Fibroblast of lung (primary cell): ENCODE results near the gene RGS2. TPM values are rescaled to one million over a fixed set of nuclear protein-coding genes. Genes with fewer than 3 reads are reported as not detected.

Experiments used
- DNase-seq, 2 donors: peaks; one replicate each; pipeline versions ENCODE4 v3.0.0 to v3.0.0-alpha.2; 2010; ENCODE audit warnings: low read depth in 2 of 2
- H2AFZ ChIP-seq: 2 replicates; pipeline ENCODE4 v1.5.1; 2012; ENCODE audit warnings: low read length, control low read depth, inconsistent platforms
- H3K27ac ChIP-seq: 2 replicates; pipeline ENCODE4 v1.5.1; 2011; ENCODE audit warnings: low read length, control low read depth; ENCODE audit not compliant: insufficient read depth
- H3K27me3 ChIP-seq: 2 replicates; pipeline ENCODE4 v1.5.1; 2011; ENCODE audit warnings: mild to moderate bottlenecking, low read length; ENCODE audit not compliant: control insufficient read depth, insufficient read depth
- H3K36me3 ChIP-seq: 2 replicates; pipeline ENCODE4 v1.5.1; 2011; ENCODE audit warnings: low read length; ENCODE audit not compliant: control insufficient read depth, insufficient read depth
- H3K4me1 ChIP-seq: 2 replicates; pipeline ENCODE4 v1.5.1; 2011; ENCODE audit warnings: low read length; ENCODE audit not compliant: control insufficient read depth, insufficient read depth; ENCODE audit errors: extremely low read depth
- H3K4me2 ChIP-seq: 2 replicates; pipeline ENCODE4 v1.5.1; 2011; ENCODE audit warnings: low read length, control low read depth; ENCODE audit not compliant: insufficient read depth; ENCODE audit errors: extremely low read depth
- H3K4me3 ChIP-seq, 4 experiments: fragments of 200-600 bp in 1 of 4; sonication (generic) in 1 of 4; replicated peaks in 1 of 4; 2 replicates each; pipeline ENCODE4 v1.5.1; 2011 to 2016; ENCODE audit warnings: low read length in 4 of 4, low read depth in 3 of 4, mild to moderate bottlenecking in 3 of 4, control low read depth in 2 of 4, inconsistent platforms in 1 of 4, mixed read lengths in 1 of 4; ENCODE audit not compliant: insufficient read depth in 1 of 4; ENCODE audit errors: control extremely low read depth in 1 of 4
- H3K79me2 ChIP-seq: 2 replicates; pipeline ENCODE4 v1.5.1; 2012; ENCODE audit warnings: mild to moderate bottlenecking, low read length, inconsistent platforms; ENCODE audit not compliant: control insufficient read depth, insufficient read depth
- H3K9ac ChIP-seq: 2 replicates; pipeline ENCODE4 v1.5.1; 2011; ENCODE audit warnings: mild to moderate bottlenecking, low read length, control low read depth; ENCODE audit not compliant: insufficient read depth
- H3K9me3 ChIP-seq: 2 replicates; pipeline ENCODE4 v1.5.1; 2012; ENCODE audit warnings: low read depth, low read length; ENCODE audit not compliant: control insufficient read depth, insufficient read depth
- H4K20me1 ChIP-seq: 2 replicates; pipeline ENCODE4 v1.5.1; 2011; ENCODE audit warnings: low read length; ENCODE audit not compliant: control insufficient read depth, insufficient read depth; ENCODE audit errors: extremely low read depth
- EZH2 ChIP-seq: IDR thresholded peaks from 2 replicates; pipeline ENCODE4 v1.5.1; 2012; ENCODE audit warnings: low read length, control low read depth, mild to moderate bottlenecking; ENCODE audit errors: missing control alignments
- polyA plus RNA-seq, 2 donors: library from polyadenylated mRNA; depleted of rRNA in 1 of 2; stranded (reverse) in 1 of 2; unstranded in 1 of 2; fragments of >200 nt; gene quantifications; 2 replicates each; pipeline ENCODE4 v1.2.1, GENCODE V29; 2011 to 2012; ENCODE audit warnings: missing spikeins in 1 of 2
- total RNA-seq: library from RNA; depleted of rRNA; stranded (reverse); fragments of >200 nt; gene quantifications from 2 replicates; pipeline ENCODE4 v1.2.1, GENCODE V29; 2014
- TF ChIP-seq, protein P1 (sequence below), 2 donors: IDR thresholded peaks in 1 of 2; conservative IDR thresholded peaks in 1 of 2; 1 replicate in 1 of 2; 2 replicates in 1 of 2; pipeline ENCODE4 v1.5.1; 2011 to 2012; ENCODE audit warnings: low read length in 2 of 2, control low read depth in 1 of 2, inconsistent platforms in 1 of 2, low read depth in 1 of 2, mild to moderate bottlenecking in 1 of 2

The RGS2 gene
- total and polyA plus RNA-seq, 2 donors (not counting 1 experiment from before 2014, with no cell fraction given) = 31.7 to 43.9 TPM

DNA sequence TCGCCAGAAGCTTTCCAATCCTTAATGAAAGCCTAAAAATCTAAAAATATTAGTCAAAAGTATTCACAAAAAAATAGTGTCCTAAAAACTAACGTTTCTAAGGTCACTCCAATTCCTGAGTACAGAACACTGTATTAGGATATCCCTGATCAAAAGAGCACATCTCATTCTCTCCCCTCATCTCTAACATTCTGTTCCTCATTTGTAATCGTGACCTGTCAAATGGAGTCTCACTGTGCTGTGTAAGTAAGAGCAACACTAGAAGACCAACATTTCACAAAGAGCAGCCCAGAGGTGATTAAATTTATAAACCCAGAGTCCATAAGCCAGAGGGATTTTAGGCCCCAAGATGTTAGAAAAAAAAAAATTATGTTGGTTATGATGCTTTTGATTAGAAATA lies 26.3 kb downstream of the RGS2 start:
- H3K79me2 ChIP-seq = no peaks in the 10 kb centered on the region
- no peaks in the 10 kb centered on the region for H3K9me3 ChIP-seq
- no peak for TF ChIP-seq EZH2
- TF ChIP-seq, protein P1, sequence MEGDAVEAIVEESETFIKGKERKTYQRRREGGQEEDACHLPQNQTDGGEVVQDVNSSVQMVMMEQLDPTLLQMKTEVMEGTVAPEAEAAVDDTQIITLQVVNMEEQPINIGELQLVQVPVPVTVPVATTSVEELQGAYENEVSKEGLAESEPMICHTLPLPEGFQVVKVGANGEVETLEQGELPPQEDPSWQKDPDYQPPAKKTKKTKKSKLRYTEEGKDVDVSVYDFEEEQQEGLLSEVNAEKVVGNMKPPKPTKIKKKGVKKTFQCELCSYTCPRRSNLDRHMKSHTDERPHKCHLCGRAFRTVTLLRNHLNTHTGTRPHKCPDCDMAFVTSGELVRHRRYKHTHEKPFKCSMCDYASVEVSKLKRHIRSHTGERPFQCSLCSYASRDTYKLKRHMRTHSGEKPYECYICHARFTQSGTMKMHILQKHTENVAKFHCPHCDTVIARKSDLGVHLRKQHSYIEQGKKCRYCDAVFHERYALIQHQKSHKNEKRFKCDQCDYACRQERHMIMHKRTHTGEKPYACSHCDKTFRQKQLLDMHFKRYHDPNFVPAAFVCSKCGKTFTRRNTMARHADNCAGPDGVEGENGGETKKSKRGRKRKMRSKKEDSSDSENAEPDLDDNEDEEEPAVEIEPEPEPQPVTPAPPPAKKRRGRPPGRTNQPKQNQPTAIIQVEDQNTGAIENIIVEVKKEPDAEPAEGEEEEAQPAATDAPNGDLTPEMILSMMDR (conservative IDR thresholded peaks at IDR 0.05 in 1 of 2, IDR thresholded peaks at IDR 0.05 in 1 of 2; ENCODE audit: low read depth in 1 of 2, low read length in 2 of 2) = no peak
- H4K20me1 ChIP-seq = no peaks in the 10 kb centered on the region
- no peak for DNase-seq
- no peak overlapping the region for H3K27ac ChIP-seq
- no peak overlapping the region for H3K9ac ChIP-seq
- H3K27me3 ChIP-seq = no peaks in the 10 kb centered on the region
- no peaks in the 10 kb centered on the region for H3K36me3 ChIP-seq
- no peaks in the 10 kb centered on the region for H3K4me1 ChIP-seq
- no peak overlapping the region for H3K4me3 ChIP-seq
- no peak overlapping the region for H2AFZ ChIP-seq
- H3K4me2 ChIP-seq = no peak overlapping the region

DNA sequence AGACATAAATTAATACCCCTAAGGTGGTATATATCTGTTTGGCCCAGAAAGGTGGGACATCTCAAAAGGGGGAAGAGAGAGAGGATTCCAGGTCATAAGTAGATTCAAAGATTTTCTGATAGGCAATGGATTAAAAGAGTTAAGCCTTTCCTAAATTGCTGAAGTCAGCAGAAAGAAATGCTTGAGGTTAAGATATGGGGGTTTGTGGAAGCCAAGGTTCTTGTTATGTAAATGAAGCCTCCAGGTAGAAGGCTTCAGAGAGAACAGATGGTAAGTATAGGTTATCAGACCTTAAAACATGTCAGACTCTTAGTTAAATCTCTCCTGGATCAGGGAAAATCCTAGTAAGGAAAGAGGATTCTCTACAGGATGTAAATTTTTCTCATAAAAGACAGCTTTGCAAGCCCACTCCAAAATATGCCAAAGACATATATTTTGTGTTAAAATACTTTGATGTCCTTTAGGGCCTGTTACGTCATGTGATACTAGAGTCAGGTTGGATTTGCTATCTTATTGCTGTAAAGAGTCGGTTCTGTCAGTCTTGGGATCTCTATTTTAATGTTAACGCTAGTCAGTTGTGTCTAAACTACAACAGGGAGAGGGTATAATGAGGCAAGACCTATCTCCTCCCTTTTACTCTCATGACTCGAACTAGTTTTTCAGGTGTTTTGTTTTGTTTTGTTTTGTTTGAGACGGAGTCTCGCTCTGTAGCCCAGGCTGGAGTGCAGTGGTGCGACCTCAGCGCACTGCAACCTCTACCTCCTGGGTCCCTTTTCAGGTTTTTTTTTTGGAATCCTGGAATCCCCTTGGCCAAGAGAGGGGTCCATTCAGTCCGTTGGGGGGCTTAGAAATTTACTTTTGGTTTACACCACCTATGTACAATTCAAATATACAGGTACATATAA lies 30.6 kb downstream of the RGS2 start:
- H3K79me2 ChIP-seq = no peaks in the 10 kb centered on the region
- H3K9me3 ChIP-seq = no peaks in the 10 kb centered on the region
- H3K27me3 ChIP-seq = no peaks in the 10 kb centered on the region
- H3K4me1 ChIP-seq = no peaks in the 10 kb centered on the region
- no peak overlapping the region for H3K4me3 ChIP-seq
- H2AFZ ChIP-seq = no peak overlapping the region
- H3K4me2 ChIP-seq = no peak overlapping the region
- H3K9ac ChIP-seq = no peak overlapping the region
- H3K27ac ChIP-seq = no peak overlapping the region
- no peaks in the 10 kb centered on the region for H4K20me1 ChIP-seq
- no peak for TF ChIP-seq EZH2
- TF ChIP-seq, protein P1 (conservative IDR thresholded peaks at IDR 0.05 in 1 of 2, IDR thresholded peaks at IDR 0.05 in 1 of 2; ENCODE audit: low read depth in 1 of 2, low read length in 2 of 2) = no peak
- H3K36me3 ChIP-seq = no peaks in the 10 kb centered on the region
- DNase-seq = no peak

DNA sequence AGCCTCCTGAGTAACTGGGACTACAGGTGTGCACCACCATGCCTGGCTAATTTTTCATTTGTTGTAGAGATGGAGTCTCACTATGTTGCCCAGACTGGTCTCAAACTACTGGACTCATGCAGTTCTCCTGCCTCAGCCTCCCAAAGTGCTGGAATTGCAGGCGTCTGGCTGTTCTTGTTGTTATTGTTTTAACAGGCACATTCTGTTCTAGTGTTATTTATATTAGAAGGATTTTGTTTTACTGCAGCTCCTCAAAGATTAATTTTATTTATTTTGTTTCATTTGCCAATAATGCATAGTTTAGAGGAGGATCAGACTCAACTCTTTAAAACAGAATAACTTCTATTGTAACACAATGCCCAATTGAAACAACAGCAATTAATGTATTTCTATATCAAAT lies 35.5 kb downstream of the RGS2 start:
- Histone ChIP-seq H3K4me1 (no peaks in the 10 kb centered on the region), H3K27me3 (no peaks in the 10 kb centered on the region), H3K9ac (no peak overlapping the region), H3K4me2 (no peak overlapping the region), H3K4me3 (no peak overlapping the region), H3K79me2 (no peaks in the 10 kb centered on the region), H3K27ac (no peak overlapping the region), H3K9me3 (no peaks in the 10 kb centered on the region), H3K36me3 (no peaks in the 10 kb centered on the region), H4K20me1 (no peaks in the 10 kb centered on the region), H2AFZ (no peak overlapping the region)
- DNase-seq = no peak
- TF ChIP-seq, protein P1 (conservative IDR thresholded peaks at IDR 0.05 in 1 of 2, IDR thresholded peaks at IDR 0.05 in 1 of 2; ENCODE audit: low read depth in 1 of 2, low read length in 2 of 2) = no peak
- no peak for TF ChIP-seq EZH2
